Superior temporal gyrus (tissue), 1 donor: ENCODE results near the gene SLC36A4.
"Not testable (repeated sequence)": the region's sequence is repeated elsewhere in the genome, so short reads cannot be mapped to it uniquely, and the experiment has no call there.

ENCODE experiments used
- DNase-seq: peaks from one replicate; pipeline ENCODE4 v3.0.0-alpha.2; 2016; ENCODE audit errors: extremely low spot score

The SLC36A4 gene

GRCh38 chr11:93194673-93195291 lies 3.0 kb downstream of the SLC36A4 start:
- DNase-seq = no peak

GRCh38 chr11:93193731-93194130 lies 4.1 kb downstream of the SLC36A4 start:
- no peak for DNase-seq

- no peak for DNase-seq
Measured at GRCh38 chr11:93192163-93192562, 5.6 kb downstream of the SLC36A4 start.

DNA sequence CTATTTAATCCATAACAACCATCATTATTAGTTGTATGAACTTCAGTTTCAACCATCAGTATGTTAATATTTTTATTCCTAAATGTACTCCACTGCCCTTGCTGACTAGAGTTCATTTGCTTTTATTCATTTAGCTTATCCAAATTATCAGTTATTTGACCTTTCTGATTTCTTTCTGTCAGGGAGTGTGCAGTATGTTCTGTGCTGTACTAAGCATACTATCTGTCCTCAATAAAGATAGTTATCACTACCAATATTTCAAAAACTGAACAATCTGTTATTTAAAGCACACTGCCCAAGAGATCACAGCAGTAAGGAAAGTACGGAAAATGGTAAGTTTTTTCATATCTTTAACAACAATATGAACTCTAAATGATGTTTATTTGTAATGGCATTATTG lies 8.3 kb downstream of the SLC36A4 start:
- DNase-seq = no peak

GRCh38 chr11:93188726-93189125 lies 9.1 kb downstream of the SLC36A4 start:
- no peak for DNase-seq

DNA sequence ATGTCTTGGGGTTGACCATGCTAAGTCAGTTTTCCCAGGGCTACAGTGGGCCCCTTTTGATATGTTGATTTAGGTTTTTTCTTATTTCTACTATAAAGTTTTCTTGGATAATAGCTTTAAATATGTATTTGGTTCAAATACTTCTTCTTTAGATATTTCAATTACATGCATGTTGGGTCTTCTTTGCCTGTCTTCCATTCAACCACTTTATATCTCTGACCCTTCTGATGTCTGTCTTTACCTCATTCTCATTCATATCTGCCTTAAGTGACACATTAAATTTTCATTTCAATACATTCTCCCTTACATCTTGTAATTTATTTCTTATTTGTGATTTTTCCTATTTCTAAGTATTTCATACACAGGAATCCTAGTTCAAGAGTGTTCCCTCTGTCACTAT lies 10.5 kb downstream of the SLC36A4 start:
- no peak for DNase-seq

GRCh38 chr11:93177891-93178290 lies 19.9 kb downstream of the SLC36A4 start:
- DNase-seq = not testable (repeated sequence)

DNA sequence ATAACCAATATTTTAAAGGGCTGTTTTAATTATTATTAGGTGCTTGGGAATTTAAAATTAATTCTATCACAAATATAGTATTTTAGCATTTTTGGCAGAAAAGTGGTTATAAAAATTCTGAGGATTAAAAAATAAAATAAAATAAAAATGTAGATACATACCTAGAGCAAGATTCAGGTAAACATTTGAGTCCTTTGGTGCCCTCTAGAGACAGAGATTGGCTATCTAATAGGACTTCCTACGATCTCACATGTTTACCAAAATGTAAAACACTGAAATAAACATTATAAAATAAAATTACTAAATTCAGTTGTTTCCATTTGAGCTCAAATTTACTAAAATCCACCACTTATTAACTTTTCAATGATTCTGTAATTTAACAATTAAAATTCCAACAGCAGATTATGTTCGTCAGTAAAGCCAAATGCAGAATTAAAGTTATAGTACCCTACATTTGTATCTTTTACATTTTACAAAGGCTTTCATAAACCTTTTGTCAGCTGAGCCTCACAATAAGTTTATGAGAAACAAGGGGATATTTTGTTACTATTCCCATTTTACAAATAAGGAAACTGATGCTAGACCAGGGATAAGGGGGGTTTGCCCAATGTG lies 27.7 kb downstream of the SLC36A4 start:
- DNase-seq = peak; percentile 67

GRCh38 chr11:93169143-93169542 lies 28.6 kb downstream of the SLC36A4 start:
- DNase-seq = no peak

DNA sequence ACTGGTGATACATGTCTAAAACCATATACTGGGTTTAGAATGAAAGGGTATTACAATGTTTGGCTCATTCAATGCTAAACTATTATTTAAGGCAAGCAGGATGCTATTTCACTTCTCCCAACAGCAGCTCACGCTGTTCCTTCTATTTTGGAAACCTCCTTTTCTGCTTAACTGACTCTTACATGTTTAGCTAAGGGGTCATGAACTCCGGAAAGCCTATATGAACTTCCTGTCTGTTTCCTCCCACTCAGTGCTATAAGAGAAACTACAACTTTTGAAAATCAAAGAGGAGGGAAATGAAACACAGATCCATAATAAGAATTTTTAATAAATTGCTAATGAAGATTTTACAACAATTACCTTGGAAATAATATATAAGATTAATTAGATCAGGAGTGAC lies 30.9 kb downstream of the SLC36A4 start:
- DNase-seq = no peak

DNA sequence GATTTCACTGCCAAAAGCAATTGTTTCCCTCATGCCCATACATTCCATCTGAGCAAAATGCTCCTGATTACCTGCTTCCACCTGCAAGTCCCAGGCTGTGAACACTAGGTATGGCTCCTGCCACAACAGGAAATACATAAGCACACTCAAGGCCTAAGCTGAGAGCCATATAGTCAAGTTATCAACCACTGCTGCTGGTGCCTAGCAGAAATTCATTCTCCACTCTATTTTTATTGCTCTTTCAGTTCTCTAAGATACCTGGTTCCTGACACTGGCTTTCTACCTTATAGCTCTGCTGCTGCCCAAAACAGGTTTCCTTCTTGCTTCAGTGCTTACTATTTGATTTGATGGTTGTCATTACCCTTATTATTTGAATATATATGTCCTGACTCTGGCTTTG lies 31.6 kb downstream of the SLC36A4 start:
- no peak for DNase-seq

- DNase-seq = no peak
Measured at GRCh38 chr11:93160808-93161207, 37.0 kb downstream of the SLC36A4 start.

DNA sequence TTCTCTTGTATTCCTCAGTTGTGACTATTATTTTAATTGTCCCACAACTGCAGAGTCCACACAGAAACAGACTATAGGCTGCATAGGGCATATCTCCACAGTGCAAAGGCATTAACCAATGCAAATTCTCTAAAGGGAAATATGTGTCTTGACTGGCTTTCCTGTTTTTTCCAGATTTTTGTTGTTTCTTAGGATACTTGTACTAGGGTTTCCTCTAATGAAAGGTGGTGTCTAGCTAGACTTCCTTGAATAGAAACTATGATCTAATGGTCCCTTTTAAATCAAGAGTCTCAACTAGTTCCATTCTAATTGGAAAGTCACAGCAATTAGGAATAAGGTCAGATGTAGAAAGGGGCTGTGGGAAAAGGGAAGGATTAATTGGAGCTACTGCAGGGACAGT lies 37.6 kb downstream of the SLC36A4 start:
- no peak for DNase-seq

DNA sequence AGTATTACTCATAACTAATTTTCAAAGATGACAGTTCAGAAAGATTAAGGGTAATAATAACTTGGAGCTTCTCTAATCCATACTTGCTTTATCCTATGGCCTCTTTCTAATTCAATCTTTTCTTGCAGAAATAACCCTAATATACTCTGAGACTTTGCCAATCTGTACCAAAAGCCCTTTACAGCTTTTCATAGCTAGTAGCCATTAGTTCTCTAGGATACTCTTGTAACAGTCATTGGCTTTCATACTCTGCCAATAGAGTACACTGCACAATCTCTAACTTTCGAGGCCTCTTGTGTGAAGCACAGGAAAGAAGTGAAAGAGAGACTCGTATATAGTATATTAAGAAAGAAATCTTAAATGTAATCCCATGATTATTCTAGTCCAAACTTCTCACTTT lies 38.1 kb downstream of the SLC36A4 start:
- DNase-seq = no peak

- DNase-seq = no peak
Measured at GRCh38 chr11:93155738-93156137, 42.1 kb downstream of the SLC36A4 start.

- DNase-seq = no peak
Measured at GRCh38 chr11:93145390-93145915, 52.3 kb downstream of the SLC36A4 start.

DNA sequence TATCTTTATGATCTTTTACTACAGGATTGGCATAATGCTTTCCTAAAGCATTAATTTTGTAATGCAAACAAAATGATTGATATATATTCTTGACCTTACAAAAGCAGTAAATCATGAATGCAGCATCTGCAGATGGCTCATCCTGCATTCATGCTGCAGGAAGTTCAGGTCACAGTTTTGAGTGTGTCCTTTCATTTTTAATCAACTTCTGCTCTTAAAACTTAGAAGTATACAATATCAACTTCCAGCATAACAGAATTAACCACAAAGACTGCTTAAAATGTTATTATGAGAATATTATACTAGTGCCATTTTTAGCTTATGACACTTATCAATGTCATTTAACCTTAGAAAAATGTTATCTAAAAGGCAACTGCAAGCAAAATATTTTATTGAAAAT lies 54.0 kb downstream of the SLC36A4 start:
- DNase-seq = no peak

GRCh38 chr11:93143186-93143585 lies 54.6 kb downstream of the SLC36A4 start:
- no peak for DNase-seq

DNA sequence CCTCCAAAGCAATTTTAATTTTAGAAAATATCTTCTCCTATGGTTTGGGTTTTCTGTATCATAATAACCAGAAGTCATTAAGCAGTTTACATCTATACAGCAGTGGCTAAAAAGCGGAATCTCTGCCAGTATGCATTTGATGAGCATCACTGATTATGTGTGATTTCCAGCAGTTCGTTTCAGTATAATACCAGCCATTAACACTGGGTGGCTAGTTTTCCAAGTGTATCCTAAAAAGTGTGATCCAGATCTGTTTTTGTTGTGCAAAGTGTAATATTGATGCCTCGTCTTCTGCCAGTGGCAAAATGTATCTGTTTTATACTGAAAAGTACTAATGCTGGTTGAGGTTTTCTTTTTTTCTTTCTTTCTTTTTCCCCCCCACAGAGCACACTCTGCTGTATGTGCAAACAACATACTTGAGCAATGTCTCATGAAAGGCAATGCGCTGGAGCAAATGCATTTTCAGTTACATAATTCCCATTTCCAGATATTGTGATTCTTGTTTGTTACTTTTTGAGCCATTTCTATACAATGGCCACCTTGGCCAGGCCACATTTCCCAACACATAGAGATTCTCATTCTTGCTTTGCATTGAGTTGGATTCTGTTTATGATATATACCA lies 64.2 kb downstream of the SLC36A4 start:
- no peak for DNase-seq

- no peak for DNase-seq
Measured at GRCh38 chr11:93132836-93133235, 65.0 kb downstream of the SLC36A4 start.

DNA sequence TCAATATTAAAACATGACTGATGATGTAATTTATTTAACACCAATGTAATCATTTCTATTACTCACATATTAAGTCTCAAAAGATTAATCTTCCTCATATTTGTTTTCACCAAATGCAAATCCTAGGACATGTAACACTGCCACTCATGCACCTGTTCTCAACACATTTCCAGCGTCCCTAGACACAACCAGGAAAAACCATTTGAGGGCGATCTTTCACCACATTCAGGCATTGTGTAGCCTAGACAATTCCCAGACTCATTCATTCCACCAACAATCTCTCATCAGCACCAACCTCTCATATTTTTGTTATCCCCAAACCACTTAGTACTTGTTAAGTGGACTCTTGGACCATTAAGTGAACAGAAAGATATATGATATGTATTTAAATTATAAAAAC lies 66.1 kb downstream of the SLC36A4 start:
- no peak for DNase-seq

GRCh38 chr11:93128574-93128973 lies 69.2 kb downstream of the SLC36A4 start:
- no peak for DNase-seq

- DNase-seq = no peak
Measured at GRCh38 chr11:93123351-93123898, 74.4 kb downstream of the SLC36A4 start.
